GM21825 (cell line): ENCODE measurements around the gene FHIP1B.

Source experiments
- ATAC-seq: cut with Tn5 transposase; IDR thresholded peaks from one replicate; pipeline ENCODE4 v1.9.1; 2021; ENCODE audit warnings: mild to moderate bottlenecking, moderate library complexity; ENCODE audit not compliant: unreplicated experiment

FHIP1B gene

GRCh38 chr11:6240781-6241180, 6.3 kb upstream of the FHIP1B start:
- ATAC-seq = no peak

- ATAC-seq = no peak
Measured at GRCh38 chr11:6240139-6240538, 5.7 kb upstream of the FHIP1B start.

GRCh38 chr11:6238902-6239301, 4.5 kb upstream of the FHIP1B start, which contains the start of gene CNGA4:
CNGA4 (plus strand) TSS chr11:6239089; CDS start chr11:6239207, 118 bp downstream.
- no peak for ATAC-seq

- ATAC-seq = no peak
Measured at GRCh38 chr11:6237761-6238302, 3.4 kb upstream of the FHIP1B start.

- no peak for ATAC-seq
Measured at GRCh38 chr11:6237266-6237665, 2.8 kb upstream of the FHIP1B start.

GRCh38 chr11:6233984-6234386, 451 bp downstream of the FHIP1B start:
- no peak for ATAC-seq

GRCh38 chr11:6232899-6233298, 1.5 kb downstream of the FHIP1B start:
- no peak for ATAC-seq

- ATAC-seq = no peak
Measured at GRCh38 chr11:6229911-6230310, 4.5 kb downstream of the FHIP1B start.

- ATAC-seq = no peak
Measured at GRCh38 chr11:6228520-6228919, 5.9 kb downstream of the FHIP1B start.

GRCh38 chr11:6225896-6226295, 8.5 kb downstream of the FHIP1B start:
- ATAC-seq = no peak

GRCh38 chr11:6225024-6225423, 9.4 kb downstream of the FHIP1B start:
- no peak for ATAC-seq

GRCh38 chr11:6224421-6224820, 10.0 kb downstream of the FHIP1B start:
- ATAC-seq = no peak

- ATAC-seq = no peak
Measured at GRCh38 chr11:6223854-6224253, 10.6 kb downstream of the FHIP1B start.

- ATAC-seq = no peak
Measured at GRCh38 chr11:6219359-6219758, 15.1 kb downstream of the FHIP1B start.

GRCh38 chr11:6217722-6218121, 16.7 kb downstream of the FHIP1B start:
- ATAC-seq = no peak

- ATAC-seq = no peak
Measured at GRCh38 chr11:6216501-6216900, 17.9 kb downstream of the FHIP1B start.

GRCh38 chr11:6214530-6214929, 19.9 kb downstream of the FHIP1B start:
- ATAC-seq = no peak

- ATAC-seq = no peak
Measured at GRCh38 chr11:6210274-6210955, 24.0 kb downstream of the FHIP1B start.

- no peak for ATAC-seq
Measured at GRCh38 chr11:6209801-6210200, 24.6 kb downstream of the FHIP1B start.

- no peak for ATAC-seq
Measured at GRCh38 chr11:6206456-6207180, 27.8 kb downstream of the FHIP1B start.

- no peak for ATAC-seq
Measured at GRCh38 chr11:6205366-6205765, 29.1 kb downstream of the FHIP1B start, which contains the start of gene C11orf42. C11orf42 (plus strand) TSS chr11:6205557; CDS start chr11:6205616, 59 bp downstream.

- no peak for ATAC-seq
Measured at GRCh38 chr11:6204706-6205105, 29.7 kb downstream of the FHIP1B start.
